Measurements from ENCODE around the gene SCNM1. TPM values are rescaled to one million over a fixed set of nuclear protein-coding genes. Genes with fewer than 3 reads are reported as not detected.
"Not testable (repeated sequence)": the region's sequence is repeated elsewhere in the genome, so short reads cannot be mapped to it uniquely, and the experiment has no call there.

The SCNM1 gene
- total RNA-seq, 4 donors from 2014 or later = 24.1 to 38.8 (median 27.3) TPM

GRCh38 chr1:151175863-151176262 is 9.9 kb downstream of the SCNM1 start, which contains the start of gene TMOD4:
TSS of gene TMOD4 (minus strand) at chr1:151175981. CDS start at chr1:151174875, 1,106 bp downstream.
- TF ChIP-seq POLR2A (IDR thresholded peaks at IDR 0.05) = no peak
- TF ChIP-seq, protein P1, sequence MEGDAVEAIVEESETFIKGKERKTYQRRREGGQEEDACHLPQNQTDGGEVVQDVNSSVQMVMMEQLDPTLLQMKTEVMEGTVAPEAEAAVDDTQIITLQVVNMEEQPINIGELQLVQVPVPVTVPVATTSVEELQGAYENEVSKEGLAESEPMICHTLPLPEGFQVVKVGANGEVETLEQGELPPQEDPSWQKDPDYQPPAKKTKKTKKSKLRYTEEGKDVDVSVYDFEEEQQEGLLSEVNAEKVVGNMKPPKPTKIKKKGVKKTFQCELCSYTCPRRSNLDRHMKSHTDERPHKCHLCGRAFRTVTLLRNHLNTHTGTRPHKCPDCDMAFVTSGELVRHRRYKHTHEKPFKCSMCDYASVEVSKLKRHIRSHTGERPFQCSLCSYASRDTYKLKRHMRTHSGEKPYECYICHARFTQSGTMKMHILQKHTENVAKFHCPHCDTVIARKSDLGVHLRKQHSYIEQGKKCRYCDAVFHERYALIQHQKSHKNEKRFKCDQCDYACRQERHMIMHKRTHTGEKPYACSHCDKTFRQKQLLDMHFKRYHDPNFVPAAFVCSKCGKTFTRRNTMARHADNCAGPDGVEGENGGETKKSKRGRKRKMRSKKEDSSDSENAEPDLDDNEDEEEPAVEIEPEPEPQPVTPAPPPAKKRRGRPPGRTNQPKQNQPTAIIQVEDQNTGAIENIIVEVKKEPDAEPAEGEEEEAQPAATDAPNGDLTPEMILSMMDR (IDR thresholded peaks at IDR 0.05) = no peak
- intact Hi-C loops (cut with DNase I; ENCODE audit: low total_unique reads) = no loop called here
- no peak within 1 kb of the TSS for H3K4me3 ChIP-seq (ENCODE audit: low read depth, poor library complexity, severe bottlenecking)
- DNase-seq (ENCODE audit: low spot score in 2 of 2) = no peak
- WGBS, 2 donors = 48 to 52% methylated on average over 4 of the region's 4 CpGs

DNA sequence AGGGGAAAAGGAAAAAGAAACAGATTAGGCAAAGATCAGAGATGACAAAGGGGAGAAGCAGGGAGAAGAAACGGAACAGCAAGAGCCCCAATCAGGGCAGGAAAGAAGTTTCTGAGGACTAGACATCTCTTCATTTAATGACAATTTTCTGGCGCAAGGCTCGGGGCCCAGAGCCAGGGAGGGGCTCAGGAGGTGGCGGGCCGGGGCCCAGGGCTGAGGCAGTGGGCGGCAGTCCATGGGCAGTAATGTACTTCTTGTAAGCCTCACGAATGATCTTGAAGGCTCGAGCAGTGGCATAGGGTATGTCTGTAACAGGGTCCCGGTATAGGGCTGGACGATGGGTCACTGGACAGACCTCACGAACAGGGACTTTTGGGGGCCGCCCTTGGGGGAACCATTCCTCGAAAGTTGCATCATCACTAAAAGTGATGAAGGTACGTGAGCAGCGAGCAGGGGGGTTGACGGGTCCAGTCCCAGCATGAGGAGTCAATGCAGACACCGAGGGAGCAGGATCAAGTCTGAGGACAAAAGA is 10.6 kb downstream of the SCNM1 start:
- TF ChIP-seq, protein P1 (IDR thresholded peaks at IDR 0.05) = no peak
- no peak for TF ChIP-seq POLR2A (IDR thresholded peaks at IDR 0.05)
- DNase-seq (ENCODE audit: low spot score in 2 of 2) = no peak
- intact Hi-C loops (cut with DNase I; ENCODE audit: low total_unique reads) = no loop called here
- 88 to 90% methylated on average over 17 of the region's 17 CpGs for WGBS, 2 donors
- H3K4me3 ChIP-seq (ENCODE audit: low read depth, poor library complexity, severe bottlenecking) = no peak overlapping the region

GRCh38 chr1:151184211-151184610 is 18.3 kb downstream of the SCNM1 start:
- H3K4me3 ChIP-seq (ENCODE audit: low read depth, poor library complexity, severe bottlenecking) = no peak overlapping the region
- no peak for DNase-seq (ENCODE audit: low spot score in 2 of 2)
- no peak for TF ChIP-seq POLR2A (IDR thresholded peaks at IDR 0.05)
- TF ChIP-seq, protein P1 (IDR thresholded peaks at IDR 0.05) = no peak
- intact Hi-C loops (cut with DNase I; ENCODE audit: low total_unique reads) = no loop called here
- WGBS, 2 donors = 93% methylated on average over 10 of the region's 10 CpGs

- DNase-seq (ENCODE audit: low spot score in 2 of 2) = no peak
- WGBS, 2 donors = 73 to 76% methylated on average over 1 of the region's 1 CpG
- no peak overlapping the region for H3K4me3 ChIP-seq (ENCODE audit: low read depth, poor library complexity, severe bottlenecking)
- no peak for TF ChIP-seq POLR2A (IDR thresholded peaks at IDR 0.05)
- TF ChIP-seq, protein P1 (IDR thresholded peaks at IDR 0.05) = no peak
- intact Hi-C loops (cut with DNase I; ENCODE audit: low total_unique reads) = no loop called here
Observed at GRCh38 chr1:151187205-151187604, 21.3 kb downstream of the SCNM1 start.

GRCh38 chr1:151188667-151189066 is 22.7 kb downstream of the SCNM1 start:
- intact Hi-C loops (cut with DNase I; ENCODE audit: low total_unique reads); DNase-seq (ENCODE audit: low spot score in 2 of 2); H3K4me3 ChIP-seq (ENCODE audit: low read depth, poor library complexity, severe bottlenecking): not testable (repeated sequence)
- WGBS, 2 donors = 75 to 77% methylated on average over 8 of the region's 8 CpGs

DNA sequence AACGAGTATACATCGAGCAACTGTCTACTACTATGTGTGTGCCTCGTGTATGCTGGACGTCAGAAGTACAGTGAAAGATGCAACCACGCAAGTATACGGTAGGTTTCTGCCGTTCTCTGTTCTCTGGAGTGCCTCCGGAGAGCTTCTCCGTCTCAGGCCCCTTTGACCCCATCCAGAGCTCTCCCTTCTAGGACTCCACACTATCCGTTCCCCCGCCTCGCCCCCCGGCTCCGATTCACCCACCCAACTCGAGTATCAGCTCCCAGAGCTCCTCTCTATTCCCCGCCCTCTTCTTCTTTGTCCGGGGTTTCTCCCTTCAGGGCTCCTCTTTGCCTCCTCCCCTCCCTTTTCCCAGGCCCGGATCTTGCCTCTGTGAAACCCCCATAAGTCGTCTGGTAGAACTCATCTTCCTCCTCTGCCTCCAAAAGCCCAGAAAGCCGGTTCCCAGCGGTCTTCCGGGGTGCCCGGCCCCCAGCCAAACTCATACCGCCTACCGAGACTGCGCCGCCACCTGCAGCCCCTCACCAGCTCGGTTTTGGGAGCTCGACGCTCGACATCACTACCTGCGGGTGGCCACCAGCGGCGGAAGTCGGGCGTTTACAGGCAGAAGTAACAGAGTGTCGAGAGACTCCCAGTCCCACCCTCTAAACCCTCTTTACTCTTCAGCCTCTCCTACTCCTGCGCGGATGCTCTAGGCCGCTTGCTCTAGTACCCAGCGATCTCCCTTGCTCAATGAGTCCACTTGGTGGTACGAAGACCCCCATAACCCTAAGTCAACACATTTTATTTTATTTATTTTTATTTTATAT is 23.9 kb downstream of the SCNM1 start, which contains the start of gene VPS72:
VPS72 (minus strand) TSS at position 561 of the 809 bp plus-strand sequence; CDS start at position 485, 76 bp downstream.
- TF ChIP-seq POLR2A (IDR thresholded peaks at IDR 0.05) = no peak
- TF ChIP-seq, protein P1 (IDR thresholded peaks at IDR 0.05) = peak in 1 of 3 donors; percentile 23
- intact Hi-C loops (cut with DNase I; ENCODE audit: low total_unique reads) = no loop called here
- H3K4me3 ChIP-seq (ENCODE audit: low read depth, poor library complexity, severe bottlenecking) = peak within 1 kb of the TSS; percentile 89
- DNase-seq (ENCODE audit: low spot score in 2 of 2) = peak; percentile 81 to 96
- 0% methylated on average over 42 of the region's 42 CpGs for WGBS, 2 donors
